Stimulated activated CD4-positive, alpha-beta T cell treated with anti-CD3 and anti-CD28 coated beads, Interleukin-4, amount 100 ng/mL, for 24 hours (primary cell): ENCODE data around the gene GSX2.
"Not testable (repeated sequence)": the region's sequence is repeated elsewhere in the genome, so short reads cannot be mapped to it uniquely, and the experiment has no call there.

Experiments
- DNase-seq: peaks from one replicate; pipeline ENCODE4 v3.0.0-alpha.2; 2020

Gene GSX2

GRCh38 chr4:54107951-54108748 is 8.2 kb downstream of the GSX2 start:
- DNase-seq: no peak

DNA sequence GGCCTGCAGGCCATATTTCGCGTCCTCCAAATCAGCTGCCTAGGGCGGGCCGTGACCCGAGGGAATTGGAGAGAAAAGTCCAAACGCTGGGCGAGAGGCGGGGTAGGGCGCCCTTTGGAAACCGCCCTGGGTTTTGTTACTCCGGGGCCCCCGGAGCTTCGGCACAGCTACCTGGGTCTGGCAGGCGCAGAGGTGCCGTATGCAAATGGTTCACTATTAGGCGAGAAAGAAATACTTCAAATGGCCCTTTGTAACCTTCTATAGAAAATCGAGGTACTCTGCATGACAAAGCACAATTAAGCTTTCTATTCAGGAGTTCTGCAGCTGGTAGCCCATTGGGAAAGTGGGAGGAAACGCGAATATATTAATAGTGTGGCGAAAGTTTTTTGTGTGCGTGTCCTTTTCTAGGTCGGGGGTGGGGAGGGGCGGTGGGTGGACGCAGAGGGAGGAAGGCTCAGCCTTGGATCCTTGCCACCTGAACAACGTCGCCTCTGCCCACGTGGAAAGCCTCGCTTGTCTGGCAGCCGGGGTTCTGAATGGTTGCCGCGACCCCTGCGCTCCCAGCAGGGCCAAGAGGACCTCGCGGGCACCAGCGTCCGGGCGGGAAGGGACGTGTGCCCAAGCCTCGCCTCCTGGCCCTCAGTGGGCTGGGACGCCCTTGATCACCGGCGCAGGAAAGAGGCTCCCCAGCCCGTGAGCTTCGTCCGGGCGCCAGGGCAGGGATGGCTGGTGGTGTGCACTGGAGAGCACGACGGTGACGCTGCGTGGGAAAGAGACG is 9.5 kb downstream of the GSX2 start:
- no peak for DNase-seq

DNA sequence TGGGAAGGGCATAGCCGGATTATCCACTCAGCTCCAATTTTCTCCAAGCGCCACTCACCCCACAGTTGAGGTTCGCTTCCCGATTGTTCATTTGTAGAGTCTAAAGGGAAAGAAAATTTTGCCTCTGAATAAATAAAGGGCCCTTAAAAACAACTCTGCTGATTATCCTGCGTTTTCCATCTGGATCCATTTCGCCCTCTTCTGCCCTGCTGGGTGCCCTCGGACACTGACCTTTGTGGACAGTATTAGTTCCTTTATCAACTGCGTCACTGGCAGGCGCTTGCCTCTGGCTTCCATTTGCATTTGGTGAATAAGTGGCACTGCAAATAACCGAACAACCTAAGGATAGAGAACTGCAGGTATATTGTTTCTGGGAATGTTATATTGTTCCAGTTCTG is 10.1 kb downstream of the GSX2 start:
- no peak for DNase-seq

GRCh38 chr4:54113206-54113605 is 13.2 kb downstream of the GSX2 start:
- DNase-seq: not testable (repeated sequence)

- not testable (repeated sequence) for DNase-seq
These were observed 16.3 kb downstream of the GSX2 start for GRCh38 chr4:54116246-54116645.

GRCh38 chr4:54118850-54119589 is 19.1 kb downstream of the GSX2 start:
- no peak for DNase-seq

DNA sequence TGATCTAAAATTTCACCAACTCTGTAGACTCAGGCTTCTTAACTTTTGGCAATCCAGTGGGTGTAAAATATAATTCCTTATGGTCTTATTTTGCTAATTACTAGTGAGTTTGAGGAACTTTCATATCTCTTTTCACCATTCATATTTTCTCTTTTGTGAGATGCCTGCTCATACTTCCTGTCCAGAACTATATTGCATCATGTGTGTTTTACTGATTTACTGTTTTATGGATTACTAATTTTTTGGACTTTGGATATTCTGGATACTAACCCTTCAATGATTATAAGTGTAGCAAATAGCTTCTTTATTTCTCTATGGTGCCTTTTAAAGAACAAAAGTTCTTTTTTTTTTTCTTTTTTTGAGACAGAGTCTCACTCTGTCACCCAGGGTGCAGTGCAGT is 20.6 kb downstream of the GSX2 start:
- no peak for DNase-seq

GRCh38 chr4:54127660-54128059 is 27.7 kb downstream of the GSX2 start:
- DNase-seq: no peak

GRCh38 chr4:54128694-54129093 is 28.7 kb downstream of the GSX2 start:
- DNase-seq: not testable (repeated sequence)

- DNase-seq: no peak
These were observed 39.4 kb downstream of the GSX2 start for GRCh38 chr4:54139332-54139731.

DNA sequence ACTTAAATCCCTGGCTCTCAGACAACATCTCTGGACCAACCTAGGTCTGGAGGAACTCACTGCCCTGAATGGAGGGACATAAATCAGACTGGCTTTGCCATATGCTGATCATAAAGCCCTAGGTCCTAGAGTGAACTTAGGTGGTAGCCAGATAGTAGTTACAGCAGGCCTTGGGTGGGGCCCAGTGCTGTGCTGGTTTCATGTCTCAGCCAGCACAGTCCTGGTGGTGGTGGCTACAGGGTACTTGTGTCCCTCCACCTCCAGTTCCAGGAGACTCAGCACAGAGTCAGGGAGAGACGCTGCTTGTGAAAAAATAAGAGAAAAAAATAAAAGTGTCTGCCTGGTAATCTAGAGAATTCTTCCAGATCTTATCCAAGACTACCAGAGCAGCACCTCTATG is 40.3 kb downstream of the GSX2 start:
- no peak for DNase-seq

GRCh38 chr4:54144199-54144598 is 44.2 kb downstream of the GSX2 start:
- no peak for DNase-seq

DNA sequence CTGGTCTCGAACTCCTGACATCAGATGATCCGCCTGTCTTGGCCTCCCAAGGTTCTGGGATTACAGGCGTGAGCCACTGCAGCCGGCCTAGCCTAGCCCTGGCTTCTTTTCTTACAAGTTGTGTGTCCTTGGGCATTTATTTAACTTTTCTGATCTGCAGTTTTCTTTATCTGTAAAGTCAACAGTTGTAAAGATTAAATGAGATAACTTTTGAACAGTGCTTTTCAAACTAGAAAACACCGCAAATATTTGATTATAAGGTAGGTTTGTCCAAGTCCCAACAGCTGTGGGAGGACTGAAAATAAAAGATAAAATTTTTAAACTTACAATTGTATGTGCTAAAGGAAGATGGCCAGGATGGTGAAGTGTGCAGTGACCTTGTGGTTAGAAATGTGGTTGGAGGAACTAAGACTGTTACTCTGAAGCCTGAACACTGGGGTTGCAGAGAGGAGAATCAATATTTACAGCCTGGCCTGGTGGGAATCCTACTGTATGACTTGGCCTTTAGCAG is 44.8 kb downstream of the GSX2 start:
- no peak for DNase-seq

GRCh38 chr4:54146139-54146538 is 46.2 kb downstream of the GSX2 start:
- DNase-seq: no peak

DNA sequence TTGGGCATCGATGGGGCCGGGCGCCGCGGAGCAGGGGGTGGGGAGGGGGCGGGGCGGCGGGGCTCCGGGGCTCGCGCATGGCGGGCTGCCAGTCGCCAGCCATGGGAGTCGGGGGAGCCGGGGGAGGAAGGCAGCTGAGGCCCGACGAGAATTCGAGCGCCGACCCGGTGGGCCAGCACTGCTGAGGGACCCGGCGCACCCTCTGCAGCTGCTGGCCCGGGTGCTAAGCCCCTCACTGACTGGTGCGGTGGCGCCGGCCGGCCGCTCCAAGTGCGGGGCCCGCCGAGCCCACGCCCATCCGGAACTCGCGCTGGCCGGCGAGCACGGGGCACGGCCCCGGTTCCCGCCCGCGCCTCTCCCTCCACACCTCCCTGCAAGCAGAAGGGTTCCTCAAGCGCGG is 49.4 kb downstream of the GSX2 start:
- no peak for DNase-seq
